ENCODE results near the gene ROCK2. TPM values are rescaled to one million over a fixed set of nuclear protein-coding genes. Genes with fewer than 3 reads are reported as not detected.

ROCK2 gene
- total RNA-seq, result 31.8 and 37.1 TPM in 2 replicates

GRCh38 chr2:11344342-11344955 is at the start of gene ROCK2:
Gene ROCK2 (minus strand): TSS chr2:11344636. CDS start chr2:11344136, 500 bp downstream.
- DNase-seq (ENCODE audit: low read depth in 2 of 2), result peak; percentile 79 to 91

- no peak for DNase-seq (ENCODE audit: low read depth in 2 of 2)
Measured at GRCh38 chr2:11393711-11394236, 49.3 kb upstream of the ROCK2 start.

- no peak for DNase-seq (ENCODE audit: low read depth in 2 of 2)
Measured at GRCh38 chr2:11391942-11392266, 47.5 kb upstream of the ROCK2 start.

- no peak for DNase-seq (ENCODE audit: low read depth in 2 of 2)
Measured at GRCh38 chr2:11390399-11390658, 45.9 kb upstream of the ROCK2 start.

- DNase-seq (ENCODE audit: low read depth in 2 of 2), result peak in 1 of 2 donors; percentile 81
Measured at GRCh38 chr2:11389551-11390398, 45.3 kb upstream of the ROCK2 start.

- no peak for DNase-seq (ENCODE audit: low read depth in 2 of 2)
Measured at GRCh38 chr2:11389052-11389420, 44.6 kb upstream of the ROCK2 start.

- DNase-seq (ENCODE audit: low read depth in 2 of 2), result no peak
Measured at GRCh38 chr2:11388262-11389051, 44.0 kb upstream of the ROCK2 start.

- no peak for DNase-seq (ENCODE audit: low read depth in 2 of 2)
Measured at GRCh38 chr2:11387843-11388242, 43.4 kb upstream of the ROCK2 start.

GRCh38 chr2:11387100-11387390 is 42.6 kb upstream of the ROCK2 start:
- no peak for DNase-seq (ENCODE audit: low read depth in 2 of 2)

- DNase-seq (ENCODE audit: low read depth in 2 of 2), result no peak
Measured at GRCh38 chr2:11385847-11386246, 41.4 kb upstream of the ROCK2 start.

- DNase-seq (ENCODE audit: low read depth in 2 of 2), result no peak
Measured at GRCh38 chr2:11385216-11385615, 40.8 kb upstream of the ROCK2 start.

- no peak for DNase-seq (ENCODE audit: low read depth in 2 of 2)
Measured at GRCh38 chr2:11379558-11379957, 35.1 kb upstream of the ROCK2 start.

GRCh38 chr2:11377928-11378545 is 33.6 kb upstream of the ROCK2 start:
- DNase-seq (ENCODE audit: low read depth in 2 of 2), result peak in 1 of 2 donors; percentile 69

- DNase-seq (ENCODE audit: low read depth in 2 of 2), result no peak
Measured at GRCh38 chr2:11376071-11376470, 31.6 kb upstream of the ROCK2 start.

GRCh38 chr2:11375689-11376027 is 31.2 kb upstream of the ROCK2 start:
- no peak for DNase-seq (ENCODE audit: low read depth in 2 of 2)

- DNase-seq (ENCODE audit: low read depth in 2 of 2), result no peak
Measured at GRCh38 chr2:11375025-11375688, 30.7 kb upstream of the ROCK2 start.

- DNase-seq (ENCODE audit: low read depth in 2 of 2), result no peak
Measured at GRCh38 chr2:11373096-11373495, 28.7 kb upstream of the ROCK2 start.

- DNase-seq (ENCODE audit: low read depth in 2 of 2), result no peak
Measured at GRCh38 chr2:11371092-11371937, 26.9 kb upstream of the ROCK2 start.

- DNase-seq (ENCODE audit: low read depth in 2 of 2), result peak in 1 of 2 donors; percentile 66
Measured at GRCh38 chr2:11370377-11371091, 26.1 kb upstream of the ROCK2 start.

- peak; percentile 52 to 90 for DNase-seq (ENCODE audit: low read depth in 2 of 2)
Measured at GRCh38 chr2:11368059-11368572, 23.7 kb upstream of the ROCK2 start.

All from lung microvascular endothelial cell (primary cell).